GM13976 (cell line): ENCODE data around the gene C1orf141.

Experiments
- DNase-seq: peaks from one replicate; pipeline ENCODE4 v3.0.0; 2012; ENCODE audit warnings: low spot score
- in situ Hi-C: fragments of 300-500 bp; cut with MboI; formaldehyde crosslinking; loops from one replicate; pipeline ENCODE4 v1.12.0; 2022; ENCODE audit warnings: low sequenced_read_pairs, mixed read lengths, inconsistent platforms; ENCODE audit not compliant: unreplicated experiment
- TF ChIP-seq, protein P1 (sequence below): IDR thresholded peaks from 2 replicates; pipeline ENCODE4 v1.5.1; 2012; ENCODE audit warnings: borderline replicate concordance, mild to moderate bottlenecking; ENCODE audit not compliant: insufficient read depth; ENCODE audit errors: extremely low read depth, missing control alignments, control extremely low read depth

C1orf141 gene

DNA sequence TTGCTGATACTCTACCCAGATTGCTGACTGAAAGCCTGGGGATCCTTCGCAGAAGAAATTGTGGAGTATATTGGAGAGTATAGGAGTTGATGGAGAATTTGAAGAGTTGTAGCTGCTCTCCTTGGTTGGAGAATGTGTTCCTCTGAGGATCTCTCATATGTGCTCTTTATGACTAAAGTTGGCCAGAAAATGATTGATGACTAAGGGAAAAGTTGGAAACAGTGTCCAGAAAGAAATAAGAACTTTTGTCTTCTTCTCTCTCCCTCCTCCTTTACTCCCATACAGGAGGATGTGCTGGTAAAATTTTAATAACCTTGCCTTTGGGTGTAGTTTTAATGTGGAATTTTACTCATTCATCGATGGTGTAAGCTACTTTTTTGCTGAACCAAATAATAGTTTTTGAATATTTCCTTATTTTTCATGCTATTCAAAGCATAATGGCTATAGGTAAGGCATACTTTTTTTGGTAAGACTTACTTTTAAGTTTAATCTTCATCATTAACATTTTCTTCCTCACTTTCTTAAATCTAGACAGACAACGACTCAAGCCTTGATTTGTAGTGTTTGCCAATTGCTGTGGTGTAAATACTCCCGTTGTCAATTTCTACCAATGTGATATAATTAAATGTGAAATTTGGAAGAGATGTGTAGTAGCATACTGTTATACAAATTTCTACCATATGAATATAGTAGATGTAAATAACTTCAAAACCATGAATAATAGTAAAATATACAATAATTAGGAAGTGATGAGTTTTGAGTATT lies 13.7 kb downstream of the C1orf141 start:
- in situ Hi-C loops = no loop called here
- TF ChIP-seq, protein P1, sequence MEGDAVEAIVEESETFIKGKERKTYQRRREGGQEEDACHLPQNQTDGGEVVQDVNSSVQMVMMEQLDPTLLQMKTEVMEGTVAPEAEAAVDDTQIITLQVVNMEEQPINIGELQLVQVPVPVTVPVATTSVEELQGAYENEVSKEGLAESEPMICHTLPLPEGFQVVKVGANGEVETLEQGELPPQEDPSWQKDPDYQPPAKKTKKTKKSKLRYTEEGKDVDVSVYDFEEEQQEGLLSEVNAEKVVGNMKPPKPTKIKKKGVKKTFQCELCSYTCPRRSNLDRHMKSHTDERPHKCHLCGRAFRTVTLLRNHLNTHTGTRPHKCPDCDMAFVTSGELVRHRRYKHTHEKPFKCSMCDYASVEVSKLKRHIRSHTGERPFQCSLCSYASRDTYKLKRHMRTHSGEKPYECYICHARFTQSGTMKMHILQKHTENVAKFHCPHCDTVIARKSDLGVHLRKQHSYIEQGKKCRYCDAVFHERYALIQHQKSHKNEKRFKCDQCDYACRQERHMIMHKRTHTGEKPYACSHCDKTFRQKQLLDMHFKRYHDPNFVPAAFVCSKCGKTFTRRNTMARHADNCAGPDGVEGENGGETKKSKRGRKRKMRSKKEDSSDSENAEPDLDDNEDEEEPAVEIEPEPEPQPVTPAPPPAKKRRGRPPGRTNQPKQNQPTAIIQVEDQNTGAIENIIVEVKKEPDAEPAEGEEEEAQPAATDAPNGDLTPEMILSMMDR = no peak
- DNase-seq = no peak

- in situ Hi-C loops = no loop called here
- DNase-seq = no peak
- TF ChIP-seq, protein P1 = no peak
Measured at GRCh38 chr1:67118646-67119045, 16.1 kb downstream of the C1orf141 start.

- in situ Hi-C loops = no loop called here
- no peak for DNase-seq
- TF ChIP-seq, protein P1 = no peak
Measured at GRCh38 chr1:67118191-67118590, 16.6 kb downstream of the C1orf141 start.

DNA sequence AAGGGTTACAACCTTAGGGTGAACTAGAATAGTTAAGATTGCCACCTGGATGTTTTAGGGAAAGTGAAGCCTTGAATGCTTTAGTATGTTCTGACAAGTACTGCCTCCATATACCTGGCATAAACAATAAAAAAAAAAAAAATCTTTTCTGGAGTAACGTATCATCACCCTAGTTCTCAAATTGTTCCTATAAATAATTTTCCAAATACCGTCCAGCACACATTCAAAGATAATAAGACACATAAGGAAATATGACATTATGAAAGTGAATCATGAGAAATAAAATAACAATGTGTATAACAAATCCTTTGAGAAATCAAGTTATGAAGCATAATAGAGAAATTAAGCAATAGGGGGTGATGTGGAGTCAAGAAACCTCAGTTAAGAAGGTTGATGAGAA lies 20.6 kb downstream of the C1orf141 start:
- in situ Hi-C loops = no loop called here
- TF ChIP-seq, protein P1 = no peak
- no peak for DNase-seq

- DNase-seq = peak; percentile 52
- TF ChIP-seq, protein P1 = no peak
- in situ Hi-C loops = no loop called here
Measured at GRCh38 chr1:67110352-67110751, 24.4 kb downstream of the C1orf141 start.

- in situ Hi-C loops = no loop called here
- TF ChIP-seq, protein P1 = no peak
- DNase-seq = no peak
Measured at GRCh38 chr1:67105508-67105907, 29.3 kb downstream of the C1orf141 start.
